Sigmoid colon (tissue), 7 donors: Measurements from ENCODE around the gene CNST. TPM values are rescaled to one million over a fixed set of nuclear protein-coding genes. Genes with fewer than 3 reads are reported as not detected.

ENCODE experiments used
- DNase-seq: peaks from one replicate; pipeline ENCODE4 v3.0.0-alpha.2; 2019
- H3K27ac ChIP-seq, 4 donors: fragments of 200-600 bp; sonication (generic); one replicate each; pipeline ENCODE4 v1.5.1; 2016 to 2019; ENCODE audit warnings: mild to moderate bottlenecking in 1 of 4
- H3K27me3 ChIP-seq, 3 donors: fragments of 200-600 bp; sonication (generic); one replicate each; pipeline ENCODE4 v1.5.1; 2019; ENCODE audit warnings: mild to moderate bottlenecking in 1 of 3
- H3K36me3 ChIP-seq, 4 donors: fragments of 200-600 bp; sonication (generic); one replicate each; pipeline ENCODE4 v1.5.1; 2016 to 2019
- H3K4me1 ChIP-seq, 4 donors: fragments of 200-600 bp; sonication (generic); one replicate each; pipeline ENCODE4 v1.5.1; 2017 to 2019
- H3K4me3 ChIP-seq, 4 donors: fragments of 200-600 bp; sonication (generic); one replicate each; pipeline ENCODE4 v1.5.1; 2017 to 2019; ENCODE audit warnings: mild to moderate bottlenecking in 2 of 4, moderate library complexity in 1 of 4
- H3K9me3 ChIP-seq, 4 donors: fragments of 200-600 bp in 3 of 4; sonication (generic) in 3 of 4; one replicate each; pipeline versions ENCODE4 v1.5.1 to v1.6.1; 2013 to 2019
- EP300 ChIP-seq, 4 donors: sonication (generic); formaldehyde crosslinking; IDR thresholded peaks; one replicate each; pipeline ENCODE4 v1.6.1; 2017; ENCODE audit warnings: antibody characterized with exemption in 4 of 4
- POLR2A ChIP-seq, 2 donors: fragments of 450-650 bp; IDR thresholded peaks; one replicate each; pipeline ENCODE4 v1.6.1; 2016; ENCODE audit warnings: antibody characterized with exemption in 2 of 2, mild to moderate bottlenecking in 2 of 2, moderate library complexity in 2 of 2
- POLR2AphosphoS5 ChIP-seq, 4 donors: sonication (generic); formaldehyde crosslinking; IDR thresholded peaks; one replicate each; pipeline ENCODE4 v1.6.1; 2017; ENCODE audit warnings: antibody characterized with exemption in 4 of 4
- whole genome bisulfite sequencing, 2 donors: extraction: QIAGEN DNeasy Blood & Tissue Kit; methylation state at CpG; one replicate each; pipeline ENCODE4 v1.1.7; 2013; 5-methylcytosine and 5-hydroxymethylcytosine counted together
- intact Hi-C: fragments of 100-400 bp; cut with DNase I; formaldehyde crosslinking; loops from one replicate; pipeline ENCODE4 v1.15.1; 2023
- polyA plus RNA-seq, 3 donors: library from polyadenylated mRNA; stranded (reverse); fragments of 200-250 nt; gene quantifications; one replicate each; pipeline ENCODE4 v1.2.3, GENCODE V29; 2013
- total RNA-seq, 4 donors: library from RNA; depleted of rRNA; stranded (reverse); fragments of >200 nt; gene quantifications; one replicate each; pipeline ENCODE4 v1.1.0, GENCODE V29; 2016
- TF ChIP-seq, protein P1 (sequence below), 4 experiments: fragments of 450-650 bp in 3 of 4; fragments of 200-600 bp in 1 of 4; IDR thresholded peaks; one replicate each; pipeline ENCODE4 v1.5.1; 2016 to 2019; ENCODE audit warnings: antibody characterized with exemption in 4 of 4, mild to moderate bottlenecking in 3 of 4, moderate library complexity in 2 of 4
- donor health status: healthy with polysubstance abuse.
- donor health status: Bipolar disorder and iron deficiency.
- donor health status: healthy.

Gene CNST
- total RNA-seq (10 to 100 TPM; 26.0 to 39.2 (median 31.9) TPM), polyA plus RNA-seq (10 to 100 TPM in 2 of 3 donors, 1 to 10 TPM in 1; 9.0 to 15.3 (median 15.1) TPM)

DNA sequence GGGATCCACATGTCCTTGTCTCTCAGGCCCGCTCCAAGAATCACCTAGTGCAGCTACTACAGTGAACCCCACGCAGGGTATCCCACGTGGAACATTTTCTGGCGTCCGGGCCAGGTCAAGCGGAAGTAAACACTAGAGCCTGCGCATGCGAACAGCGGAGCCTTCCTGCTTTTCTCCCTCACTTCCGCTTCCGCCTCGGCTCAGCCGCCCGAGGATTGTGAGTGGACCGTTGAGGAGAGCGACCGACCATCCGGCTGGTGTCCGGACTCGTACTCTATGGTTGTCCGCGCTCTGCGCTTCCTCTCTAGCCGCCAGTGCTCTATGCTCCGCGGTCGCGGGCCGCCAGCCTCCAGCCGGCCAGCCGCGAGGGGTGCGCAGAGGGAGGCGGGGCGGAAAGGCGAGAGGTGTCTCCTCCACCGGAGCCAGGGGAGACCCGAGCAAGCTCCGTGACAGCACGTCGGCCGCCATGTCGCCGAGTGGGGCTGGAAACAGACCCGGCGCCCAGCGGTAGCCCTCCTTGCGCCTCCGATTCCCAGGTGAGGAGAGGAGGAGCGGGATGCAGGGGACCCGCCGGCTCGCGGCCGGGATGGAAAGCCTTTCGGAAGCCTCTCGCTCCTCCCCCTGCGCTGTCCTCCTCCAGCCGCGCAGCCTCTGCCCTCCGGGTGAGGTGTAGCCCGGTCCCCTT is at the start of gene CNST, which contains the start of gene TFB2M:
TSS of gene CNST (plus strand) at position 329 of the 685 bp plus-strand sequence. CDS start 25,107 bp downstream, outside the sequence.
TSS of gene TFB2M (minus strand) at position 134 of the 685 bp plus-strand sequence. CDS start at position 11, 123 bp downstream.
- WGBS, 2 donors, result 0% methylated on average over 61 to 62 of the region's 62 CpGs
- H3K4me3 ChIP-seq, result peak within 1 kb of the TSS; percentile 79 to 96 (median 84)
- TF ChIP-seq, protein P1, sequence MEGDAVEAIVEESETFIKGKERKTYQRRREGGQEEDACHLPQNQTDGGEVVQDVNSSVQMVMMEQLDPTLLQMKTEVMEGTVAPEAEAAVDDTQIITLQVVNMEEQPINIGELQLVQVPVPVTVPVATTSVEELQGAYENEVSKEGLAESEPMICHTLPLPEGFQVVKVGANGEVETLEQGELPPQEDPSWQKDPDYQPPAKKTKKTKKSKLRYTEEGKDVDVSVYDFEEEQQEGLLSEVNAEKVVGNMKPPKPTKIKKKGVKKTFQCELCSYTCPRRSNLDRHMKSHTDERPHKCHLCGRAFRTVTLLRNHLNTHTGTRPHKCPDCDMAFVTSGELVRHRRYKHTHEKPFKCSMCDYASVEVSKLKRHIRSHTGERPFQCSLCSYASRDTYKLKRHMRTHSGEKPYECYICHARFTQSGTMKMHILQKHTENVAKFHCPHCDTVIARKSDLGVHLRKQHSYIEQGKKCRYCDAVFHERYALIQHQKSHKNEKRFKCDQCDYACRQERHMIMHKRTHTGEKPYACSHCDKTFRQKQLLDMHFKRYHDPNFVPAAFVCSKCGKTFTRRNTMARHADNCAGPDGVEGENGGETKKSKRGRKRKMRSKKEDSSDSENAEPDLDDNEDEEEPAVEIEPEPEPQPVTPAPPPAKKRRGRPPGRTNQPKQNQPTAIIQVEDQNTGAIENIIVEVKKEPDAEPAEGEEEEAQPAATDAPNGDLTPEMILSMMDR (IDR thresholded peaks at IDR 0.05), result no peak
- TF ChIP-seq POLR2A (IDR thresholded peaks at IDR 0.05) (peak; percentile 87 to 93), POLR2AphosphoS5 (IDR thresholded peaks at IDR 0.05) (peak; percentile 94 to 98 (median 96)), EP300 (IDR thresholded peaks at IDR 0.05) (peak in 1 of 4 donors; percentile 35)
- intact Hi-C loops, result loop anchor here (2.0 to 10.0 kb wide), 6 partner anchors 59 to 539 kb away; partner anchors contain the start of genes SMYD3 and ZNF669
- H3K4me1 ChIP-seq, result peaks cover 0 to 61% (median 46%) of the 10 kb centered on the region in 4 donors
- H3K27me3 ChIP-seq, result no peaks in the 10 kb centered on the region
- peak within 1 kb of the TSS; percentile 92 to 99 (median 98) for H3K27ac ChIP-seq
- H3K9me3 ChIP-seq, result no peaks in the 10 kb centered on the region
- peak; percentile 99 for DNase-seq
- H3K36me3 ChIP-seq, result peaks cover 0 to 16% (median 0%) of the 10 kb centered on the region in 4 donors

GRCh38 chr1:246517391-246517790 is 48.9 kb upstream of the CNST start:
- WGBS, 2 donors, result 79 to 85% methylated on average over 7 of the region's 7 CpGs
- H3K36me3 ChIP-seq, result no peaks in the 10 kb centered on the region
- no peaks in the 10 kb centered on the region for H3K27me3 ChIP-seq
- no peak overlapping the region for H3K27ac ChIP-seq
- H3K4me1 ChIP-seq, result no peaks in the 10 kb centered on the region
- H3K4me3 ChIP-seq, result no peak overlapping the region
- peaks cover 10 to 23% (median 14%) of the 10 kb centered on the region in 4 donors for H3K9me3 ChIP-seq
- intact Hi-C loops, result no loop called here
- TF ChIP-seq, protein P1 (IDR thresholded peaks at IDR 0.05), result no peak
- no peak for TF ChIP-seq POLR2AphosphoS5 (IDR thresholded peaks at IDR 0.05)
- no peak for TF ChIP-seq POLR2A (IDR thresholded peaks at IDR 0.05)
- no peak for DNase-seq

- Histone ChIP-seq H3K9me3 (peaks cover 10 to 23% (median 14%) of the 10 kb centered on the region in 4 donors), H3K4me1 (no peaks in the 10 kb centered on the region), H3K27me3 (no peaks in the 10 kb centered on the region), H3K27ac (no peak overlapping the region), H3K4me3 (no peak overlapping the region), H3K36me3 (no peaks in the 10 kb centered on the region)
- DNase-seq, result no peak
- intact Hi-C loops, result no loop called here
- TF ChIP-seq POLR2A (IDR thresholded peaks at IDR 0.05) (no peak), EP300 (IDR thresholded peaks at IDR 0.05) (no peak), POLR2AphosphoS5 (IDR thresholded peaks at IDR 0.05) (no peak)
- TF ChIP-seq, protein P1 (IDR thresholded peaks at IDR 0.05), result no peak
- 87 to 91% methylated on average over 17 of the region's 17 CpGs for WGBS, 2 donors
Measured at GRCh38 chr1:246518456-246519205, 47.6 kb upstream of the CNST start.

DNA sequence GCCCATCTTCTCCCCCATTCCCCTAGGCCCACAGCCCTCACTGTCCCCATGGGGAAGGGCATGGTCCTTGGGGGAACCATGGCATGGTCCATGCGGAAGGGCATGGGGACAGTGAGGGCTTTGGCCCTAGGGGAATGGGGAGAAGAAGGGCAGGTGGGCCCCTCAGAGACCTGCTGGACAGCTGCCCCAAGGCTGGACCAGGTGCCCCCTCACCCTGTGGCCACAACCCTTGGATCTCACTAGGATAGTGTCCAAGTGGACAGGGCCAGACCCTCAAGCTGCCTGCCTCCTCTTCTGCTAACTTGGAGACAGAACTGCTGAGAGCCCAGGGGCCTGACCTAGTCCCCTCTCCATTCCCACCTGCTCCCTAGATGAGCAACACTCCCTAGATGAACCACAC is 46.7 kb upstream of the CNST start:
- no peak overlapping the region for H3K4me3 ChIP-seq
- intact Hi-C loops, result no loop called here
- WGBS, 2 donors, result 100% methylated on average over 1 of the region's 1 CpG

More for the DNA sequence above, 46.7 kb upstream of the CNST start:
- TF ChIP-seq EP300 (IDR thresholded peaks at IDR 0.05) (no peak), POLR2A (IDR thresholded peaks at IDR 0.05) (no peak), POLR2AphosphoS5 (IDR thresholded peaks at IDR 0.05) (no peak)
- TF ChIP-seq, protein P1 (IDR thresholded peaks at IDR 0.05), result no peak
- Histone ChIP-seq H3K9me3 (peaks cover 8 to 23% (median 13%) of the 10 kb centered on the region in 4 donors), H3K4me1 (no peaks in the 10 kb centered on the region), H3K27ac (no peak overlapping the region), H3K27me3 (no peaks in the 10 kb centered on the region), H3K36me3 (no peaks in the 10 kb centered on the region)
- no peak for DNase-seq
